Measurements from ENCODE around the gene MGA.

Gene MGA

GRCh38 chr15:41811432-41812195, 151.4 kb downstream of the MGA start:
- H3K36me3 ChIP-seq, result peaks cover 40% of the 10 kb centered on the region
- H3K27me3 ChIP-seq, result no peaks in the 10 kb centered on the region
- no peak overlapping the region for H3K4me3 ChIP-seq (ENCODE audit: low read depth in 1 of 2, low read length in 1 of 2)
- H3K4me1 ChIP-seq (ENCODE audit: control insufficient read depth in 1 of 2, insufficient read depth in 1 of 2, low read depth in 1 of 2, low read length in 1 of 2), result peaks cover 0 to 3% of the 10 kb centered on the region in 2 experiments
- H3K27ac ChIP-seq, result no peak overlapping the region
- H3K9me3 ChIP-seq, result no peaks in the 10 kb centered on the region
- TF ChIP-seq CTCF (IDR thresholded peaks at IDR 0.05), result peak; percentile 77

GRCh38 chr15:41812820-41813375, 152.7 kb downstream of the MGA start:
- Histone ChIP-seq H3K27ac (no peak overlapping the region), H3K4me3 (ENCODE audit: low read depth in 1 of 2, low read length in 1 of 2) (no peak overlapping the region), H3K9me3 (no peaks in the 10 kb centered on the region), H3K4me1 (ENCODE audit: control insufficient read depth in 1 of 2, insufficient read depth in 1 of 2, low read depth in 1 of 2, low read length in 1 of 2) (peaks cover 0 to 3% of the 10 kb centered on the region in 2 experiments), H3K36me3 (peaks cover 53% of the 10 kb centered on the region), H3K27me3 (no peaks in the 10 kb centered on the region)
- no peak for TF ChIP-seq CTCF (IDR thresholded peaks at IDR 0.05)

GRCh38 chr15:41813426-41813825, 153.2 kb downstream of the MGA start:
- Histone ChIP-seq H3K36me3 (peaks cover 59% of the 10 kb centered on the region), H3K9me3 (no peaks in the 10 kb centered on the region)

GRCh38 chr15:41814534-41814933, 154.3 kb downstream of the MGA start:
- no peaks in the 10 kb centered on the region for H3K27me3 ChIP-seq
- peaks cover 70% of the 10 kb centered on the region for H3K36me3 ChIP-seq
- H3K4me1 ChIP-seq (ENCODE audit: control insufficient read depth in 1 of 2, insufficient read depth in 1 of 2, low read depth in 1 of 2, low read length in 1 of 2), result no peaks in the 10 kb centered on the region
- H3K27ac ChIP-seq, result no peak overlapping the region
- no peak overlapping the region for H3K4me3 ChIP-seq (ENCODE audit: low read depth in 1 of 2, low read length in 1 of 2)
- TF ChIP-seq CTCF (IDR thresholded peaks at IDR 0.05), result no peak
- H3K9me3 ChIP-seq, result no peaks in the 10 kb centered on the region

More at GRCh38 chr15:41813426-41813825, 153.2 kb downstream of the MGA start:
- no peaks in the 10 kb centered on the region for H3K27me3 ChIP-seq
- H3K27ac ChIP-seq, result no peak overlapping the region
- no peak for TF ChIP-seq CTCF (IDR thresholded peaks at IDR 0.05)
- H3K4me3 ChIP-seq (ENCODE audit: low read depth in 1 of 2, low read length in 1 of 2), result no peak overlapping the region
- H3K4me1 ChIP-seq (ENCODE audit: control insufficient read depth in 1 of 2, insufficient read depth in 1 of 2, low read depth in 1 of 2, low read length in 1 of 2), result peaks cover 0 to 3% of the 10 kb centered on the region in 2 experiments

GRCh38 chr15:41816788-41817187, 156.6 kb downstream of the MGA start:
- no peak for TF ChIP-seq CTCF (IDR thresholded peaks at IDR 0.05)
- H3K36me3 ChIP-seq, result peaks cover 90% of the 10 kb centered on the region
- no peaks in the 10 kb centered on the region for H3K27me3 ChIP-seq
- no peak overlapping the region for H3K27ac ChIP-seq
- no peaks in the 10 kb centered on the region for H3K9me3 ChIP-seq
- no peaks in the 10 kb centered on the region for H3K4me1 ChIP-seq (ENCODE audit: control insufficient read depth in 1 of 2, insufficient read depth in 1 of 2, low read depth in 1 of 2, low read length in 1 of 2)
- H3K4me3 ChIP-seq (ENCODE audit: low read depth in 1 of 2, low read length in 1 of 2), result no peak overlapping the region

Measured in neutrophil (primary cell).